Right kidney (tissue), 1 donor: Measurements from ENCODE around the gene SLC25A34.

Source experiments
- DNase-seq: peaks from one replicate; pipeline ENCODE4 v3.0.0-alpha.2; 2016

The SLC25A34 gene

DNA sequence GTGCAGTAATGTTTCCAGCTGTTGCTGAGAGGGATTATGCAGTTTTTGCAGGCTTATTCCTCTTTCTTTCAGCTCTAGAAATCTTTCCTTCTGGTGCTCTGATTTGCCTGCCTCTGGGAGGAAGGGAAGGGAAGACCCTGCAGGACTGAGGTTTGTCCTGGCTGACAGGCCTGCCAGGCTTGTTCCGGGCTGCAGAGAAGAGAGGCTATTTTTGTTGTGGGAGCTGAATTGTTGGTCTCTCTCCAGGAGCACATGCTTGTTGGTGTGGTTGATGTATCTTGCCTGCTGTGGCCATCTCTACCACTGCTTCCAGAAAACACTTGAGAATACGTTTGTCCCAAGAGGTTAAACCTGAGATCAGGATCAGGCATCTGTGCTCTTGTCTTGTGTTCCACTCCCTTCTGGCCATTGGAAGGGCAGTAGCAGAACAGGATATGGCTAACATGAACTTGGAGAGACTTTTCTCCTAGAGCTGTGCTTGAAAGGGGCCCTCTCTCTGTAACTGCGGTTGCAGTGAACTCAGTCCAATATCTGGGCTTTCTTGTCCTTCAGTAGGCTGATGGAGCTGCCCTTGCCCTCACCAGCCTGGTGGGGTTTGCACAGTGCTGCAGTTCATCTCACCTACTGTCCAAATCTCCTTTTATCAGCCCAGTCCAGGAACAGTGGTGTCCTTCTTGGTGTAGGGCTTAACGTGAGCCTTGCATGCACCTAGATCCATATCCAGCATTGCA is 21.5 kb upstream of the SLC25A34 start:
- DNase-seq: no peak

DNA sequence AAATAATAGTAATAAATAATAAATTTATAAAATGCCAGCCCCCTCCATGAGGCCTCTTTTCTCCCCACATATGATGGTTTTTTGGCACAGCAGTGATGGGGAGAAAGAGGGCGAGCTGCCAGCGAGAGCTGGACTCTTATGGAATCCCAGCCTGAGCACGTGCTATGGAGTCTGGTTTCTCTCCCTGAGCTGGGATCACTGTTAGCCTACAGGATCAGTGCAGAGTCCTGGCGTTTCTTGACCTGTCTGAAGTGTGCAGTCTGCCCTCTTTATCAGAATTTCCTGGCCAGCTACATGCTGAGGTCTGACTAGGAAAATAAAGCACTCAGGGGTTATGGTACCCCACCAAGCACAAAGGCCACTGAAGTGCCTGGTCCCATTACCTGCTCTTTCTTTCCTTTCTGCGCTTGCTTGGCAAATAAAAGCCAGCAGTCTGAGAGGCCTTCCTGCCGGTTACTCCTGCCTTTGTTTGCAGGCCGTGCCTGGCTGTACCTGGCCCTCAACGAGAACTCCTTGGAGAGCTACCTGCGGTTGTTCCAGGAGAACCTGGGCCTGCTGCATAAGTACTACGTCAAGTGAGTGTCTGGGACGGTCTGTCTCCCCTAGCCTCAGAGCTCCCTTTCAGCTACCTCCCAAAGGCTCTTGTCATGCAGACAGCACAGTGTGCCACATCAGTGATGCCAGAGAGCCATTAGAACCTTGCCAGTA is 18.5 kb upstream of the SLC25A34 start:
- DNase-seq: no peak

DNA sequence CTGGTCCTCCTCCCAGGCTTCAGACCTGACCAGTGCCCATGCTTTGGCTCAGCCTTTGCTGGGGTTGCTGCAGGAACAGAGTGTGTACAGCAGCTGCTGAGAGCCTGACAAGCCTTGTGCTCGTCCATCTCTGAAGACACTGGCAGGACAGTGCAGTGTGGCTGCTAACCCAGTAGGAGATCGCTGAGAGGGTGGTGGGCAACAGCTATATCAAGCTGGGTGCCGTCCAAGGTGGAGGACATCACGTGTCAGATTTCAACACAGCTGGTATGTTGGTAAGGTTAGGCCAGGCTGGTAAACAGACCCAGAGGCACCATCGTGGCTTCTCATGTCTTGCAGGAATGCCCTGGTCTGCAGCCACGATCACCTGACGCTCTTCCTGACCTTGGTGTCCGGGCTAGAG is 17.9 kb upstream of the SLC25A34 start:
- no peak for DNase-seq

GRCh38 chr1:15719381-15720120 is 16.5 kb upstream of the SLC25A34 start:
- no peak for DNase-seq

- no peak for DNase-seq
These were observed 15.2 kb upstream of the SLC25A34 start for GRCh38 chr1:15720861-15721260.

- DNase-seq: no peak
These were observed 13.6 kb upstream of the SLC25A34 start for GRCh38 chr1:15722411-15722810.

DNA sequence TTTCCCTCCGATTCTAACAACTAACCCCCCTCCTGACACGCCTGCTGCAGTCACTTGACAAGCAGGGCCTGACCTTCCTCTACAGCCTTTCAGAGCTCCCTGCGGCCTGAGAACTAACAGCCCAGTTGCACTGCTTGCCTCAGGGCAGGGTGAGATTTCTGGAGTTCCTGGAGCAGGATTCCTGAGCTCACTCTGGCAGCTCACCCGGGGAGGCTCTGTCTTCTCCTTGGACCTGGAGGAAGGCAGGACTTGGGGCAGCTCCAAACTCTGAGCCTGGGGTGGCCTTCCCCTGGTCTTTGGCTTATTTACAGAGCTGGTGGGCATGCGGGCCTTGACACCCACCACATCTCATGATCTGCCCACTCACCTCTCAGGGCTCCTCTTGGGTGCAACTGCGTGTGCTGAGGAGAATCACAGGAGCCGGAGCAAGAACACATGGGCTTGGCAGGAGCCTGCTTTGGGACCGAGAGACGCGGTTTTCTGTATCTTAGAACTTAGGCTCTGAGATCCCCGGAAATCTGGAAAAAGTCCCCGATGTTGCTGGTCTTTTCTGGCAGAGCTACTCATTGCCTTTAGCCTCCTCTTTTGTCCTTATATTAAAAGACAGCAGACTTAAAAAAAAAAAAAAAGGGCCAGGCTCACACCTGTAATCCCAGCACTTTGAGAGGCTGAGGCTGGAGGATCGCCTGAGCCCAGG is 13.1 kb upstream of the SLC25A34 start:
- DNase-seq: no peak

DNA sequence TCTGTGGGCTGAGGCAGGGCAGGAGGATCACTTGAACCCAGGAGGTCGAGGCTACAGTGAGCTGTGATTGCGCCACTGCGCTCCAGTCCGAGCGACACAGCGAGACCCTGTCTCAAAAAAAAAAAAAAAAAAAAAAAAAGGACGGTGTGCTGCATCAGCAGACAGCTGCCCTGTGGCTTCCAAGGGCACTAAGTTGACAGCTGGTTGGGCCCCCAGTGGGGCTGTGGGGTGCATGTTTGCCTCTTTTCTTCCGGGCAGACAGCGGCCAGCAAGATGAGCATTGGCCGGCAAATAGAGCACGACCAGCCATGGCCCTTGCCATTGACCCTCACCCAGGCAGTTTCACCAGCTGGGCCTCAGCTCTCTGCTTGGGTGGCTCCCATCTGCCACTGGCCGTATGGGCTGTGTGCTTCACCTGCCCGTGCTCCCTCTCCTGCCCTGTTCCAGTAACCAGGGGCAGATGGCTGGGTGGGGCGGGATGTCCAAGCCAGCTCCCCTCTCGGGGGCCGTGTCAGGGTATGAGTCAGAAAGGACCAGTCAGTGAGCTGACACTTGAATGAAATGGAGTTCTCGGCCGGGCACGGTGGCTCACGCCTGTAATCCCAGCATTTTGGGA is 12.3 kb upstream of the SLC25A34 start:
- DNase-seq: no peak

- no peak for DNase-seq
These were observed 10.8 kb upstream of the SLC25A34 start for GRCh38 chr1:15724949-15725880.

GRCh38 chr1:15726508-15726907 is 9.6 kb upstream of the SLC25A34 start:
- DNase-seq: no peak

GRCh38 chr1:15727021-15727420 is 9.0 kb upstream of the SLC25A34 start:
- no peak for DNase-seq

DNA sequence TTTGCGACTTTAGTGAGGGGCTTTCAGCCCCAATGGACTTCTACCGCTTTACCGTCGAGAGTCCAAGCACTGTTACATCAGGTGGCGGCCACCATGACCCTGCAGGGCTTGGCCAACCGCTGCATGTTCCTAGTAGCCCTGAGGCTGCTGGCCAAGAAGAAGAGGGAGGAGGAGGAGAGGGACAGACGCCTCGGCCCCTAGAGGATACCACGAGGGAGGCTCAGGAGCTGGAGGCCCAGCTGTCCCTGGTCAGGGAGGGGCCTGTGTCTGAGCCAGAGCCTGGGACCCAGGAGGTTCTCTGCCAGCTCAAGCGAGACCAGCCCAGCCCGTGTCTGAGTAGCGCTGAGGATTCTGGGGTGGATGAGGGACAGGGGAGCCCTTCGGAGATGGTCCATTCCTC is 8.6 kb upstream of the SLC25A34 start:
- no peak for DNase-seq

DNA sequence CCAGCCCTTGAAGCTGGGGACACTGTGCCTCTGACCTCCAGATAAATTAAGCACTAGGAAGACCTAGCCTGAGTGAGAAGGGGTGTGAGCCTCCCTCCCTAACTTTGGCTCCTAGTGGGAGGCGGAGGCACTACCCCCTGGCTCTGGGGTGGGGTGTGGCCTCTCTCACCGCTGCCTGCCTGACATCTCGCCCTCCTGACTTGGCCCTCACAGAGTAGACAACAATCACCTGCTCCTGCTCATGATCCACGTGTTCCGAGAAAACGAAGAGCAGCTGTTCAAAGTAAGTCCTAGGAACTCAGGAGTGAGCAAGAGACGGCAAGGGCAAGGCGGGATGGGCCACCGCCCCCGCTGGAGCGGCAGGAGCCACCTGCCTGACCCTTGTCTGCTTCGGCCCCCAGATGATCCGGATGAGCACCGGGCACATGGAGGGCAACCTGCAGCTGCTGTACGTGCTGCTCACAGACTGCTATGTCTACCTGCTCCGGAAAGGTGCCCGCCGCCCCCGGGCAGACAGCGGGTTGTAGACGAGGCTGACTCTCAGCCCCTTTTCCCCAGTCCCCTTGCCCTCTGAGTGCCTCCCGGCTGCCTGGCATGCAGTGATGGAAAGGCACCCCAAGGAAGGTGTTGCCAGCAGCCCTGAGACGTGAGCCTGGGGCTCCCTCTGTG is 8.1 kb upstream of the SLC25A34 start:
- no peak for DNase-seq

DNA sequence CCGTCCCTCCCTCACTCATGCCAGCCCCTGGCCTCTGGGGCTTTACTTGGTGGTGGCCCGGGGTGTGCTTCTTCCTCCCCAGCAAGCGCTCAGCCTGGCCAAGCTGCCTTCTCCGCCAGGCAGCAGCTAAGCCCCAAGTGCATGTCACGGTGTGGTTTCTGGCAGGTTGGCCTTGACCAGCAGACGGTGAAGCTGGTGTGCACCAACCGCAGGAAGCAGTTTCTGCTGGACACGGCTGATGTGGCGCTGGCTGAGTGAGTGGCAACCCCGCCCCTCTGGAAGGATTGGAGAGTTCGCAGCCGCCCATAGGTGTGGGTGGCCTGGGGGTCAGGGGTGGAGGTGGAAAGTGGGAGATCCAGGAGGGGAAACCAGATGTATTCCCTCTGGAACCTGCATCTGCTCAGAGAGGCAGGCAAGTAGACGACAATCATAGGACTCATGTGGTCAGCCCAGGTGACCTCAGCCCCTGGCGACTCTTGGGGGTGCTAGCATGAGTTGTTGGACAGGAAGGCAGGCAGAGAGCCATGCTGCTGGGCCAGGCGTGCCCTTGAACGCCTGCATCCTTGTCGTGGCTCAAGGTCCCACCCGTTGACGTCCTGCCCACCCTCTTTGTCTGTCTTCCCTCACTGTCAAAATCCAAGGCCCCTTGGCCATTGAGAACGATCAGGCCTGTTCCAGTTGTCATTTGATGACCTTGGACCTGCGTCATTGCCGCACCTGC is 7.0 kb upstream of the SLC25A34 start:
- no peak for DNase-seq

DNA sequence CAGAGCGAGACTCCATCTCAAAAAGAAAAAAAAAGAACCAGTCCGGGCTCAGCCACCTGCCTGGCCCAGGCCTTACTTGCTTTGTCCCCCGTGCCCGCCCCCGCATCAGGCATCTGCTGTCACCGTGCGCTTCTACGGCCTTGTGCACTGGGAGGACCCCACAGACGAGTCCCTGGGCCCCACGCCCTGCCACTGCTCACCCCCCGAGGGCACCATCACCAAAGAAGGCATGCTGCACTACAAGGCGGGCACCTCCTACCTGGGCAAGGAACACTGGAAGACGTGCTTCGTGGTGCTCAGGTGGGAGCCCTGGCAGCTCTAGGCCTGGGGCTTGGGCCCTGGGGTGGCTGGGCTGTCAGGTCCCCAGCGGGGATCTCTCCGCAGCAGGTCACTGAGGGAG is 5.6 kb upstream of the SLC25A34 start:
- DNase-seq: no peak

GRCh38 chr1:15730936-15731335 is 5.1 kb upstream of the SLC25A34 start:
- DNase-seq: no peak

GRCh38 chr1:15731735-15732685 is 4.0 kb upstream of the SLC25A34 start:
- DNase-seq: no peak

- no peak for DNase-seq
These were observed 3.4 kb upstream of the SLC25A34 start for GRCh38 chr1:15732686-15733081.
